ENCODE data around the gene MYO7A. TPM values are rescaled to one million over a fixed set of nuclear protein-coding genes. Genes with fewer than 3 reads are reported as not detected.
A peak's percentile ranks its signal among the peaks of the same experiment; 100 is the strongest.

Gene MYO7A
- total and polyA plus RNA-seq, 12 donors, result 0.91 to 6.8 (median 2.8) TPM

DNA sequence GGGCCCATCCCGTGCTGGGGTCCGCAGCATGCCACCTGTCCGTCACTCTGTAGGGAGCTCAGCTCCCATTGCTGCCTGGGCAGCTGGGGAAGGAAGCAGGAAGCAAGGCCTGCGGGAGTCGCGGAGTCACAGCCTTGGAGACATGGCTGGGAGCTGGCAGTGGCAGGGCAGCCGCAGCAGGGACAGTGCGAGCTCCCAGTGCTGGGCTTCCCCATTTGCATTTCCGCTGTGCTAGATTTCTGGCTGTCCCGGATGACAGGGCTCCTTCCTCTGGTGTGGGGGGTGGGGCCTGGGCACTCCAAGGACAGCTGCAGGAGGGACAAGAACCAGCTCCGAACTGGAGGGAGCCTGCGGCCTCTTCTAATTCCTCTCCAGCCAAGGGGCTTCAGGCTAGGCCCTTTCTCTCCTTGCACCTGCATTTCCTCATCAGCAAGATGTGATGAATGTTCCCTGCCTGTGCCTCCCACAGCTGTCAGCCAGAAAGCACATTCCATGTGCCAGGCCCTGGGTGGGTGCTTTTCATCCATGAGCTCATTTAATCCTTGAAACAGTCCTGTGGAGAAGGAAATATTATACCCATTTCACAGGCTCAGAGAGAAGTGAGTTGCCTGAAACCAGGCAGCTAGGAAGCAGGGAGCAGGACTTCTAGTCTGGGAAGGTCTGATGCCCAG is 48.0 kb downstream of the MYO7A start:
- DNase-seq, result peak; percentile 27 to 54
- Histone ChIP-seq H3K36me3 (peaks cover 0 to 12% (median 0%) of the 10 kb centered on the region in 9 donors), H3K27ac (peak overlapping the region in 3 of 10 donors; percentile 4 to 83 (median 22)), H3K4me3 (peak overlapping the region in 3 of 10 donors; percentile 4 to 49 (median 17)), H3K9me3 (no peaks in the 10 kb centered on the region), H3K4me1 (peaks cover 0 to 22% (median 0%) of the 10 kb centered on the region in 9 donors), H3K27me3 (no peaks in the 10 kb centered on the region)
- peak in 7 of 8 donors; percentile 48 to 79 (median 65) for ATAC-seq
- TF ChIP-seq, protein P1, sequence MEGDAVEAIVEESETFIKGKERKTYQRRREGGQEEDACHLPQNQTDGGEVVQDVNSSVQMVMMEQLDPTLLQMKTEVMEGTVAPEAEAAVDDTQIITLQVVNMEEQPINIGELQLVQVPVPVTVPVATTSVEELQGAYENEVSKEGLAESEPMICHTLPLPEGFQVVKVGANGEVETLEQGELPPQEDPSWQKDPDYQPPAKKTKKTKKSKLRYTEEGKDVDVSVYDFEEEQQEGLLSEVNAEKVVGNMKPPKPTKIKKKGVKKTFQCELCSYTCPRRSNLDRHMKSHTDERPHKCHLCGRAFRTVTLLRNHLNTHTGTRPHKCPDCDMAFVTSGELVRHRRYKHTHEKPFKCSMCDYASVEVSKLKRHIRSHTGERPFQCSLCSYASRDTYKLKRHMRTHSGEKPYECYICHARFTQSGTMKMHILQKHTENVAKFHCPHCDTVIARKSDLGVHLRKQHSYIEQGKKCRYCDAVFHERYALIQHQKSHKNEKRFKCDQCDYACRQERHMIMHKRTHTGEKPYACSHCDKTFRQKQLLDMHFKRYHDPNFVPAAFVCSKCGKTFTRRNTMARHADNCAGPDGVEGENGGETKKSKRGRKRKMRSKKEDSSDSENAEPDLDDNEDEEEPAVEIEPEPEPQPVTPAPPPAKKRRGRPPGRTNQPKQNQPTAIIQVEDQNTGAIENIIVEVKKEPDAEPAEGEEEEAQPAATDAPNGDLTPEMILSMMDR (IDR thresholded peaks at IDR 0.05), result no peak
- intact Hi-C loops (cut with DNase I), result no loop called here
- 48 to 57% methylated on average over 12 of the region's 12 CpGs for WGBS, 2 donors

DNA sequence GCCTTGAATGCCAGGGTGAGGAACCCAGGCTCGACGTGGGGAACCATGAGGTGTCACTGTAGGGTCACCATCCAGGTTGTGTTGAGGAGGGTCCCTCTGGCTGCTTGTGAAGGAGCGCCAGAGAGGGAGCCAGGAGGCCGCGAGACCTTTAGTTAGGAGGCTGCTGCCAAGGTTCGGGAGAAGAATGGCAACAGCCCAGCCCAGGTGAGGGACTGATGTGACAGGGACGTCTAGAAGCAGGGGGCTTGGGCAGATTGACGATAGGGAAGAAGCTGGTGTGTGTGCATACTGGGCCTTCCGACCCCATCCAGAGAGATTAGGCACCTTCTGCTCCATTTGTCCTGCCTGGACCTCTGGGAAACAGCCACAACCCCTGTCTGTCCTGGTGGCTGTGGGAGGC is 49.0 kb downstream of the MYO7A start:
- TF ChIP-seq, protein P1 (IDR thresholded peaks at IDR 0.05), result no peak
- Histone ChIP-seq H3K36me3 (peaks cover 0 to 18% (median 0%) of the 10 kb centered on the region in 9 donors), H3K27ac (no peak overlapping the region), H3K27me3 (no peaks in the 10 kb centered on the region), H3K4me1 (peaks cover 0 to 22% (median 0%) of the 10 kb centered on the region in 9 donors), H3K9me3 (no peaks in the 10 kb centered on the region), H3K4me3 (no peak overlapping the region)
- 86 to 88% methylated on average over 9 of the region's 9 CpGs for WGBS, 2 donors
- DNase-seq, result no peak
- intact Hi-C loops (cut with DNase I), result no loop called here
- no peak for ATAC-seq

DNA sequence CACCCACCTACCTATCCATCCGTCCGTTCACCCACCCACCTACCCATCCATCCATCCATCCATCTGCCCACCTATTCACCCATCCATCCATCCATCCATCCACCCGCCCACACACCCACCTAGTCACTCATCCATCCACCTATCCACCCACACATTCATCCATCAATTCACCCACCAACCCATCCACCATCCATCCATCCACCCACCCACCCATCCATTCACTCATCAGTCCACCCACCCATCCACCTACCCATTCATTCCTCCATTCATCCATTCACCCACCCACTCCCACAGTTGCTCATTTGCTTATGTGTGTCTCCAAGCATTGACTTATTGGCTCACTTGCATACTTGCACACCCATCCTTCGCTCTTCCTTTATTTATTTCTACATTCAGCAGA is 50.1 kb downstream of the MYO7A start:
- TF ChIP-seq, protein P1 (IDR thresholded peaks at IDR 0.05), result no peak
- Histone ChIP-seq H3K4me1 (peaks cover 0 to 21% (median 0%) of the 10 kb centered on the region in 9 donors), H3K9me3 (no peaks in the 10 kb centered on the region), H3K36me3 (peaks cover 0 to 23% (median 0%) of the 10 kb centered on the region in 9 donors), H3K27ac (no peak overlapping the region), H3K4me3 (no peak overlapping the region), H3K27me3 (no peaks in the 10 kb centered on the region)
- 90 to 97% methylated on average over 4 of the region's 4 CpGs for WGBS, 2 donors
- no peak for DNase-seq
- intact Hi-C loops (cut with DNase I), result no loop called here
- no peak for ATAC-seq

DNA sequence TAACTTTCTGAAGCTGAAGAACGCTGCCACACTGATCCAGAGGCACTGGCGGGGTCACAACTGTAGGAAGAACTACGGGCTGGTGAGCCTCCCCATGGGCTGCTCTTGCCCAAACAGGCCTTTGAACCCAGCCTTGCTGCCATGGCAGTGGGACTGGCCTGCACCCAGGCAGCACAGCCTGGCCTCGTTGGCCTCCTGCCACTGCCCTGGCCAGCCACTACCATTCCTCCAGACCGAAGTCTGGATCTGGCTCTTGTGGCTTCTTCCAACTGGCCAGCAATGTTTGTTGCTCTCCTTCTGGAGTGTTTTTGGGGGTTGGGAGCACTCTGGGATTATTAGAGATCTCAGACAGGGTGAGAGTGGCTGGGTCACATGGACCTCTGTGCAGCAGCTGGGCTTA is 51.0 kb downstream of the MYO7A start:
- ATAC-seq (peak in 3 of 8 donors; percentile 14 to 37 (median 22)), DNase-seq (peak in 1 of 2 donors; percentile 13)
- no peaks in the 10 kb centered on the region for H3K9me3 ChIP-seq
- no peak overlapping the region for H3K27ac ChIP-seq
- TF ChIP-seq, protein P1 (IDR thresholded peaks at IDR 0.05), result no peak
- peaks cover 0 to 23% (median 0%) of the 10 kb centered on the region in 9 donors for H3K36me3 ChIP-seq
- intact Hi-C loops (cut with DNase I), result no loop called here
- peaks cover 0 to 13% (median 0%) of the 10 kb centered on the region in 9 donors for H3K4me1 ChIP-seq
- no peak overlapping the region for H3K4me3 ChIP-seq
- WGBS, 2 donors, result 76 to 80% methylated on average over 5 of the region's 5 CpGs
- no peaks in the 10 kb centered on the region for H3K27me3 ChIP-seq
